ENCODE results near the gene TSEN54. TPM values are rescaled to one million over a fixed set of nuclear protein-coding genes. Genes with fewer than 3 reads are reported as not detected.

Gene TSEN54
- total and polyA plus RNA-seq, 9 donors = 11.3 to 35.0 (median 18.8) TPM

GRCh38 chr17:75571885-75572215 lies 55.5 kb downstream of the TSEN54 start:
- H3K36me3 ChIP-seq = no peaks in the 10 kb centered on the region
- H3K27ac ChIP-seq = no peak overlapping the region
- intact Hi-C loops (cut with DNase I) = no loop called here
- WGBS, 3 donors = 92 to 96% (median 95%) methylated on average over 16 of the region's 16 CpGs
- no peaks in the 10 kb centered on the region for H3K27me3 ChIP-seq
- H3K4me3 ChIP-seq = no peak overlapping the region
- no peak for DNase-seq
- H3K9me3 ChIP-seq = no peaks in the 10 kb centered on the region
- H3K4me1 ChIP-seq (ENCODE audit: insufficient read depth) = no peaks in the 10 kb centered on the region
- no peak for TF ChIP-seq CTCF (IDR thresholded peaks at IDR 0.05)
- TF ChIP-seq POLR2A (IDR thresholded peaks at IDR 0.05) = no peak
- no peak for TF ChIP-seq EP300 (IDR thresholded peaks at IDR 0.05)

- intact Hi-C loops (cut with DNase I) = no loop called here
- no peak overlapping the region for H3K27ac ChIP-seq
- WGBS, 3 donors = 91 to 95% (median 94%) methylated on average over 39 of the region's 39 CpGs
- TF ChIP-seq EP300 (IDR thresholded peaks at IDR 0.05) = no peak
- TF ChIP-seq POLR2A (IDR thresholded peaks at IDR 0.05) = no peak
- no peak for TF ChIP-seq CTCF (IDR thresholded peaks at IDR 0.05)
- no peaks in the 10 kb centered on the region for H3K36me3 ChIP-seq
- H3K27me3 ChIP-seq = no peaks in the 10 kb centered on the region
- H3K9me3 ChIP-seq = no peaks in the 10 kb centered on the region
- H3K4me1 ChIP-seq (ENCODE audit: insufficient read depth) = no peaks in the 10 kb centered on the region
- no peak overlapping the region for H3K4me3 ChIP-seq
- DNase-seq = no peak
These were observed 56.6 kb downstream of the TSEN54 start for GRCh38 chr17:75572713-75573539.

GRCh38 chr17:75573540-75573957 lies 57.2 kb downstream of the TSEN54 start:
- Histone ChIP-seq H3K4me3 (no peak overlapping the region), H3K9me3 (no peaks in the 10 kb centered on the region), H3K36me3 (no peaks in the 10 kb centered on the region), H3K4me1 (ENCODE audit: insufficient read depth) (no peaks in the 10 kb centered on the region), H3K27me3 (no peaks in the 10 kb centered on the region), H3K27ac (no peak overlapping the region)
- 92% methylated on average over 16 of the region's 16 CpGs for WGBS, 3 donors
- TF ChIP-seq CTCF (IDR thresholded peaks at IDR 0.05) (no peak), EP300 (IDR thresholded peaks at IDR 0.05) (no peak), POLR2A (IDR thresholded peaks at IDR 0.05) (no peak)
- intact Hi-C loops (cut with DNase I) = no loop called here
- no peak for DNase-seq

- Histone ChIP-seq H3K9me3 (no peaks in the 10 kb centered on the region), H3K36me3 (no peaks in the 10 kb centered on the region), H3K27me3 (no peaks in the 10 kb centered on the region), H3K4me3 (no peak overlapping the region), H3K4me1 (ENCODE audit: insufficient read depth) (peaks cover 3% of the 10 kb centered on the region), H3K27ac (no peak overlapping the region)
- intact Hi-C loops (cut with DNase I) = no loop called here
- TF ChIP-seq EP300 (IDR thresholded peaks at IDR 0.05) (no peak), POLR2A (IDR thresholded peaks at IDR 0.05) (no peak), CTCF (IDR thresholded peaks at IDR 0.05) (no peak)
- 84 to 93% (median 91%) methylated on average over 12 to 13 of the region's 13 CpGs for WGBS, 3 donors
- DNase-seq = no peak
These were observed 57.7 kb downstream of the TSEN54 start for GRCh38 chr17:75573994-75574393.

Small RNAs within 50 kb of the gene (microRNA-seq; reads per million reads assigned to microRNA genes)
- 0 to 0.16 (median 0) reads per million in 3 donors for gene MIR6785

Other genes starting within 250 kb of the TSEN54 start
- gene MIF4GD, start 245.3 kb upstream of the TSEN54 start, total RNA-seq = 10 to 100 TPM; 11.8 to 20.3 (median 13.9) TPM
- gene MIF4GD, start 245.3 kb upstream of the TSEN54 start, polyA plus RNA-seq = 10 to 100 TPM; 15.7 to 17.8 TPM
- gene SLC25A19, start 227.1 kb upstream of the TSEN54 start, total RNA-seq = 10 to 100 TPM in 2 of 7 donors, 1 to 10 TPM in 5; 6.0 to 12.1 (median 7.9) TPM
- 1 to 10 TPM; 4.1 to 7.4 TPM for gene SLC25A19, start 227.1 kb upstream of the TSEN54 start, polyA plus RNA-seq
- gene GRB2, start 110.8 kb upstream of the TSEN54 start, total RNA-seq = 10 to 100 TPM; 49.2 to 84.9 (median 62.6) TPM
- gene GRB2, start 110.8 kb upstream of the TSEN54 start, polyA plus RNA-seq = 10 to 100 TPM; 41.5 to 88.2 TPM
- 10 to 100 TPM; 37.7 to 87.1 (median 75.3) TPM for gene TMEM94, start 59.9 kb upstream of the TSEN54 start, total RNA-seq
- gene TMEM94, start 59.9 kb upstream of the TSEN54 start, polyA plus RNA-seq = 10 to 100 TPM; 29.2 to 52.6 TPM
- gene CASKIN2, start 991 bp upstream of the TSEN54 start, total RNA-seq = 10 to 100 TPM in 6 of 7 donors, 1 to 10 TPM in 1; 9.1 to 58.7 (median 41.3) TPM
- gene CASKIN2, start 991 bp upstream of the TSEN54 start, polyA plus RNA-seq = 10 to 100 TPM; 11.0 to 13.9 TPM
- 10 to 100 TPM in 6 of 7 donors, 1 to 10 TPM in 1; 9.9 to 45.4 (median 17.2) TPM for gene LLGL2, start 9.2 kb downstream of the TSEN54 start, total RNA-seq
- gene LLGL2, start 9.2 kb downstream of the TSEN54 start, polyA plus RNA-seq = 1 to 10 TPM in 1 of 2 donors, under 1 TPM in 1; 0.20 to 9.2 TPM
- 100 to 1,000 TPM; 152 to 383 (median 239) TPM for gene MYO15B, start 71.3 kb downstream of the TSEN54 start, total RNA-seq
- 100 to 1,000 TPM in 1 of 2 donors, 10 to 100 TPM in 1; 31.0 to 161 TPM for gene MYO15B, start 71.3 kb downstream of the TSEN54 start, polyA plus RNA-seq
- 1 to 10 TPM in 5 of 7 donors, under 1 TPM in 2; 0.51 to 7.9 (median 1.7) TPM for gene SMIM5, start 116.9 kb downstream of the TSEN54 start, total RNA-seq
- under 1 TPM; 0.52 to 0.64 TPM for gene SMIM5, start 116.9 kb downstream of the TSEN54 start, polyA plus RNA-seq
- gene RECQL5, start 150.6 kb downstream of the TSEN54 start, total RNA-seq = 10 to 100 TPM; 13.8 to 32.8 (median 24.8) TPM
- gene RECQL5, start 150.6 kb downstream of the TSEN54 start, polyA plus RNA-seq = 10 to 100 TPM; 15.7 to 19.4 TPM
- gene SAP30BP, start 150.8 kb downstream of the TSEN54 start, total RNA-seq = 10 to 100 TPM; 54.8 to 85.0 (median 74.7) TPM
- 10 to 100 TPM; 83.2 to 89.1 TPM for gene SAP30BP, start 150.8 kb downstream of the TSEN54 start, polyA plus RNA-seq
- gene ITGB4, start 204.9 kb downstream of the TSEN54 start, total RNA-seq = 10 to 100 TPM in 5 of 7 donors, 1 to 10 TPM in 2; 6.3 to 55.6 (median 22.5) TPM
- 1 to 10 TPM; 3.3 to 6.0 TPM for gene ITGB4, start 204.9 kb downstream of the TSEN54 start, polyA plus RNA-seq
- 10 to 100 TPM; 17.5 to 35.1 (median 27.6) TPM for gene GALK1, start 248.7 kb downstream of the TSEN54 start, total RNA-seq
- 10 to 100 TPM in 1 of 2 donors, under 1 TPM in 1; 0.33 to 22.6 TPM for gene GALK1, start 248.7 kb downstream of the TSEN54 start, polyA plus RNA-seq